Lung (tissue), 12 donors: ENCODE data around the gene SULF2. TPM values are rescaled to one million over a fixed set of nuclear protein-coding genes. Genes with fewer than 3 reads are reported as not detected.

Experiments used
- ATAC-seq: fragments of 200-7000 bp; cut with Tn5 transposase; one replicate; pipeline ENCODE4 v1.9.1; 2020; ENCODE audit warnings: moderate number of reproducible peaks; ENCODE audit not compliant: insufficient read depth, low FRiP score
- DNase-seq, 3 donors: peaks; one replicate each; pipeline ENCODE4 v3.0.0-alpha.2; 2013 to 2017
- H3K27ac ChIP-seq, 2 donors: one replicate each; pipeline ENCODE4 v1.5.1; 2013; ENCODE audit warnings: mild to moderate bottlenecking in 2 of 2, moderate library complexity in 2 of 2, control low read depth in 1 of 2, inconsistent platforms in 1 of 2, low read depth in 1 of 2, low read length in 1 of 2
- H3K27me3 ChIP-seq, 3 donors: one replicate each; pipeline ENCODE4 v1.5.1; 2013; ENCODE audit warnings: low read length in 2 of 3; ENCODE audit not compliant: control insufficient read depth in 3 of 3, insufficient read depth in 3 of 3
- H3K36me3 ChIP-seq, 4 donors: one replicate each; pipeline ENCODE4 v1.5.1; 2013; ENCODE audit warnings: low read length in 4 of 4, mild to moderate bottlenecking in 1 of 4, moderate library complexity in 1 of 4; ENCODE audit not compliant: control insufficient read depth in 4 of 4, insufficient read depth in 4 of 4
- H3K4me1 ChIP-seq, 5 donors: one replicate each; pipeline ENCODE4 v1.5.1; 2013; ENCODE audit warnings: low read length in 5 of 5, mild to moderate bottlenecking in 2 of 5, moderate library complexity in 1 of 5; ENCODE audit not compliant: control insufficient read depth in 5 of 5, insufficient read depth in 5 of 5
- H3K4me3 ChIP-seq: one replicate; pipeline ENCODE4 v1.5.1; 2013; ENCODE audit warnings: mild to moderate bottlenecking, control low read depth, moderate library complexity
- H3K9ac ChIP-seq, 2 donors: one replicate each; pipeline ENCODE4 v1.5.1; 2013; ENCODE audit warnings: low read length in 2 of 2, control low read depth in 1 of 2; ENCODE audit not compliant: insufficient read depth in 1 of 2
- H3K9me3 ChIP-seq, 4 donors: one replicate each; pipeline ENCODE4 v1.5.1; 2013; ENCODE audit warnings: low read length in 3 of 4, mild to moderate bottlenecking in 1 of 4, moderate library complexity in 1 of 4; ENCODE audit not compliant: control insufficient read depth in 4 of 4, insufficient read depth in 3 of 4
- CTCF ChIP-seq: IDR thresholded peaks from 2 replicates; pipeline ENCODE4 v1.5.1; 2012; ENCODE audit warnings: mild to moderate bottlenecking; ENCODE audit errors: control extremely low read depth, extremely low read depth
- WGBS, 2 donors: extraction: QIAGEN DNeasy Blood & Tissue Kit; methylation state at CpG; one replicate each; pipeline ENCODE4 v1.1.7; 2013; 5-methylcytosine and 5-hydroxymethylcytosine counted together
- polyA plus RNA-seq, 2 donors: library from polyadenylated mRNA; stranded (reverse); fragments of 200-250 nt; gene quantifications; one replicate each; pipeline ENCODE4 v1.2.1, GENCODE V29; 2013
- total RNA-seq, 2 donors: library from RNA; depleted of rRNA in 1 of 2; stranded (reverse); fragments of >200 nt in 1 of 2; gene quantifications; one replicate each; pipeline ENCODE4 v1.2.1, GENCODE V29; 2014 to 2021
- donor health status: control.
- donor health status: control.
- donor health status: Bipolar disorder and iron deficiency.
- donor health status: healthy.
- donor health status: DM: yes; HTN: yes; CAD: no.

SULF2 gene
- total and polyA plus RNA-seq, 4 donors: 17.7 to 42.4 (median 23.6) TPM

- H3K27me3 ChIP-seq: peaks cover 2 to 23% (median 6%) of the 10 kb centered on the region in 3 donors
- TF ChIP-seq CTCF: no peak
- H3K9me3 ChIP-seq: no peaks in the 10 kb centered on the region
- no peak overlapping the region for H3K4me3 ChIP-seq
- no peak overlapping the region for H3K27ac ChIP-seq
- H3K9ac ChIP-seq: no peak overlapping the region
- WGBS, 2 donors: 70 to 88% methylated on average over 5 of the region's 5 CpGs
- H3K36me3 ChIP-seq: no peaks in the 10 kb centered on the region
- peaks cover 0 to 11% (median 0%) of the 10 kb centered on the region in 5 donors for H3K4me1 ChIP-seq
- no peak for DNase-seq
- ATAC-seq: no peak
Observed at GRCh38 chr20:47790580-47790965, 5.3 kb upstream of the SULF2 start.

- WGBS, 2 donors: 79% methylated on average over 10 of the region's 10 CpGs
- Histone ChIP-seq H3K4me1 (peaks cover 0 to 11% (median 0%) of the 10 kb centered on the region in 5 donors), H3K9me3 (no peaks in the 10 kb centered on the region), H3K27me3 (peaks cover 2 to 23% (median 6%) of the 10 kb centered on the region in 3 donors), H3K36me3 (no peaks in the 10 kb centered on the region), H3K27ac (no peak overlapping the region), H3K9ac (no peak overlapping the region), H3K4me3 (no peak overlapping the region)
- DNase-seq: no peak
- no peak for ATAC-seq
- TF ChIP-seq CTCF: no peak
Observed at GRCh38 chr20:47789764-47790579, 4.7 kb upstream of the SULF2 start.

- DNase-seq (no peak), ATAC-seq (no peak)
- H3K27ac ChIP-seq: no peak overlapping the region
- no peaks in the 10 kb centered on the region for H3K9me3 ChIP-seq
- H3K36me3 ChIP-seq: no peaks in the 10 kb centered on the region
- H3K9ac ChIP-seq: no peak overlapping the region
- 76 to 86% methylated on average over 12 of the region's 12 CpGs for WGBS, 2 donors
- TF ChIP-seq CTCF: no peak
- peaks cover 0 to 18% (median 4%) of the 10 kb centered on the region in 5 donors for H3K4me1 ChIP-seq
- H3K27me3 ChIP-seq: peaks cover 2 to 25% (median 8%) of the 10 kb centered on the region in 3 donors
- no peak overlapping the region for H3K4me3 ChIP-seq
Observed at GRCh38 chr20:47789081-47789763, 3.9 kb upstream of the SULF2 start.
